GM13976 (cell line): ENCODE data around the gene IFNGR1.

Source experiments
- DNase-seq: peaks from one replicate; pipeline ENCODE4 v3.0.0; 2012; ENCODE audit warnings: low spot score
- in situ Hi-C: fragments of 300-500 bp; cut with MboI; formaldehyde crosslinking; loops from one replicate; pipeline ENCODE4 v1.12.0; 2022; ENCODE audit warnings: low sequenced_read_pairs, mixed read lengths, inconsistent platforms; ENCODE audit not compliant: unreplicated experiment
- TF ChIP-seq, protein P1 (sequence below): IDR thresholded peaks from 2 replicates; pipeline ENCODE4 v1.5.1; 2012; ENCODE audit warnings: borderline replicate concordance, mild to moderate bottlenecking; ENCODE audit not compliant: insufficient read depth; ENCODE audit errors: extremely low read depth, missing control alignments, control extremely low read depth

Gene IFNGR1

DNA sequence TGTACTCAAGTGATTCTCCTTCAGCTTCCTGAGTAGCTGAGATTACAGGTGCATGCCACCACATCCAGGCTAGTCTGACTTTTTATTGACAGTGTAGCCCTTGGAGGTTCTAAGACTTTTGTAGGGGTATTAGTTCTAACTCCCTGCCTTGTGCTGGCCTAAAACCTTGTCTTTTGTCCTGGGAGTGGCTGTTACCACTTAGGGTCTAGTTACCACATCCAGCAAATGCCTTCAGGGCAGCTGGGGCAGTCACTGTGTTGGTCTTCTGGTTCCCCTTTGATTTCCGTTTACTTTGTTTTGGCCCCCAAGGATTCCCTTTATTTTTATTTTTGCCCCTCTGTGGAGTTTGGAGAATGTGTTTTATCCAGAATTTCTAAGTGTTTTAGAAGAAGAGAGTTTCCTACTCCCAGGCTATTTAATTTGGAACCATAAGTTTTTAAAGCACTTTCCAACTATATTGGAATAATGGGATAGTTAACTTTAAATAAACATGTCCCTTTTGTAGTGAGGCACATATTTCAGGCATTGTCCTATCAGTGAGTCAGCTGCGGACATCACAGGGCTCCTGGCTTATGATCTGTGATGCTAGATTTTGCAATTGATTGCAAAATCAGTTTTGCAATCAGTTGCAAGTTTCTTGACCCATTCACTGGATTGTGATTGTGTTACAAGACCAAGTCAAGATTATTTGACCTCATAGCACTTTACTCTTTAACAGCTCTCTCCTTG is 70.7 kb downstream of the IFNGR1 start:
- in situ Hi-C loops = no loop called here
- TF ChIP-seq, protein P1, sequence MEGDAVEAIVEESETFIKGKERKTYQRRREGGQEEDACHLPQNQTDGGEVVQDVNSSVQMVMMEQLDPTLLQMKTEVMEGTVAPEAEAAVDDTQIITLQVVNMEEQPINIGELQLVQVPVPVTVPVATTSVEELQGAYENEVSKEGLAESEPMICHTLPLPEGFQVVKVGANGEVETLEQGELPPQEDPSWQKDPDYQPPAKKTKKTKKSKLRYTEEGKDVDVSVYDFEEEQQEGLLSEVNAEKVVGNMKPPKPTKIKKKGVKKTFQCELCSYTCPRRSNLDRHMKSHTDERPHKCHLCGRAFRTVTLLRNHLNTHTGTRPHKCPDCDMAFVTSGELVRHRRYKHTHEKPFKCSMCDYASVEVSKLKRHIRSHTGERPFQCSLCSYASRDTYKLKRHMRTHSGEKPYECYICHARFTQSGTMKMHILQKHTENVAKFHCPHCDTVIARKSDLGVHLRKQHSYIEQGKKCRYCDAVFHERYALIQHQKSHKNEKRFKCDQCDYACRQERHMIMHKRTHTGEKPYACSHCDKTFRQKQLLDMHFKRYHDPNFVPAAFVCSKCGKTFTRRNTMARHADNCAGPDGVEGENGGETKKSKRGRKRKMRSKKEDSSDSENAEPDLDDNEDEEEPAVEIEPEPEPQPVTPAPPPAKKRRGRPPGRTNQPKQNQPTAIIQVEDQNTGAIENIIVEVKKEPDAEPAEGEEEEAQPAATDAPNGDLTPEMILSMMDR = no peak
- no peak for DNase-seq
